ENCODE data around the gene RGP1. TPM values are rescaled to one million over a fixed set of nuclear protein-coding genes. Genes with fewer than 3 reads are reported as not detected.

The RGP1 gene
- polyA plus RNA-seq, 1 donor (not counting 4 experiments of a cell fraction or from before 2014, with no cell fraction given), result 18.3 TPM

GRCh38 chr9:35713578-35713977 is 35.5 kb upstream of the RGP1 start:
- Histone ChIP-seq H3K9me1 (ENCODE audit: control insufficient read depth, extremely low read depth, insufficient read depth, low read length) (no peaks in the 10 kb centered on the region), H3K79me2 (ENCODE audit: control insufficient read depth, insufficient read depth, low read length) (no peaks in the 10 kb centered on the region), H3K36me3 (ENCODE audit: control insufficient read depth in 2 of 2, extremely low read depth in 1 of 2, insufficient read depth in 2 of 2, low read length in 2 of 2) (peaks cover 66 to 78% of the 10 kb centered on the region in 2 experiments), H3K27me3 (ENCODE audit: control insufficient read depth, extremely low read depth, insufficient read depth, low read length) (no peaks in the 10 kb centered on the region), H3K4me2 (ENCODE audit: control insufficient read depth, extremely low read depth, insufficient read depth, low read depth, low read length) (no peak overlapping the region), H4K20me1 (ENCODE audit: control insufficient read depth, extremely low read depth, insufficient read depth, low read length) (peaks cover 3% of the 10 kb centered on the region), H3K27ac (ENCODE audit: control insufficient read depth, insufficient read depth, low read length) (no peak overlapping the region), H2AFZ (ENCODE audit: control insufficient read depth, low read length) (no peak overlapping the region), H3K9ac (ENCODE audit: control insufficient read depth, extremely low read depth, insufficient read depth, low read length) (no peak overlapping the region), H3K4me1 (ENCODE audit: control insufficient read depth, extremely low read depth, insufficient read depth, low read length) (no peaks in the 10 kb centered on the region), H3K4me3 (ENCODE audit: control insufficient read depth in 2 of 3, extremely low read depth in 1 of 3, insufficient read depth in 2 of 3, low read depth in 1 of 3, low read length in 3 of 3) (no peak overlapping the region), H3K9me3 (ENCODE audit: control insufficient read depth, low read depth, low read length) (no peaks in the 10 kb centered on the region)
- TF ChIP-seq CTCF (optimal IDR thresholded peaks at IDR 0.05 in 1 of 3, IDR thresholded peaks at IDR 0.05 in 1 of 3, conservative IDR thresholded peaks at IDR 0.05 in 1 of 3; ENCODE audit: extremely low read depth in 1 of 3, insufficient read depth in 2 of 3, low read length in 3 of 3), result no peak
- TF ChIP-seq EZH2 (IDR thresholded peaks at IDR 0.05; ENCODE audit: low read length), result no peak
- FAIRE-seq (no peak), DNase-seq (ENCODE audit: low read depth, low spot score) (no peak)
- dilution Hi-C loops (cut with MboI; ENCODE audit: extremely low pct_ligation_motif_present, low sequenced_read_pairs), result no loop called here

- Histone ChIP-seq H3K36me3 (ENCODE audit: control insufficient read depth in 2 of 2, extremely low read depth in 1 of 2, insufficient read depth in 2 of 2, low read length in 2 of 2) (peaks cover 70 to 81% of the 10 kb centered on the region in 2 experiments), H2AFZ (ENCODE audit: control insufficient read depth, low read length) (no peak overlapping the region), H3K27ac (ENCODE audit: control insufficient read depth, insufficient read depth, low read length) (no peak overlapping the region), H3K4me3 (ENCODE audit: control insufficient read depth in 2 of 3, extremely low read depth in 1 of 3, insufficient read depth in 2 of 3, low read depth in 1 of 3, low read length in 3 of 3) (no peak overlapping the region), H4K20me1 (ENCODE audit: control insufficient read depth, extremely low read depth, insufficient read depth, low read length) (peaks cover 3% of the 10 kb centered on the region), H3K9me1 (ENCODE audit: control insufficient read depth, extremely low read depth, insufficient read depth, low read length) (no peaks in the 10 kb centered on the region), H3K4me2 (ENCODE audit: control insufficient read depth, extremely low read depth, insufficient read depth, low read depth, low read length) (no peak overlapping the region), H3K9me3 (ENCODE audit: control insufficient read depth, low read depth, low read length) (no peaks in the 10 kb centered on the region), H3K27me3 (ENCODE audit: control insufficient read depth, extremely low read depth, insufficient read depth, low read length) (no peaks in the 10 kb centered on the region), H3K79me2 (ENCODE audit: control insufficient read depth, insufficient read depth, low read length) (no peaks in the 10 kb centered on the region), H3K4me1 (ENCODE audit: control insufficient read depth, extremely low read depth, insufficient read depth, low read length) (no peaks in the 10 kb centered on the region), H3K9ac (ENCODE audit: control insufficient read depth, extremely low read depth, insufficient read depth, low read length) (no peak overlapping the region)
- DNase-seq (ENCODE audit: low read depth, low spot score) (no peak), FAIRE-seq (no peak)
- TF ChIP-seq CTCF (optimal IDR thresholded peaks at IDR 0.05 in 1 of 3, IDR thresholded peaks at IDR 0.05 in 1 of 3, conservative IDR thresholded peaks at IDR 0.05 in 1 of 3; ENCODE audit: extremely low read depth in 1 of 3, insufficient read depth in 2 of 3, low read length in 3 of 3), result no peak
- no peak for TF ChIP-seq EZH2 (IDR thresholded peaks at IDR 0.05; ENCODE audit: low read length)
- dilution Hi-C loops (cut with MboI; ENCODE audit: extremely low pct_ligation_motif_present, low sequenced_read_pairs), result no loop called here
Observed at GRCh38 chr9:35714123-35714522, 35.0 kb upstream of the RGP1 start.

Data from keratinocyte (primary cell).